NCI-H146 (cell line): ENCODE results near the gene FRYL.
A peak's percentile ranks its signal among the peaks of the same experiment; 100 is the strongest.
"Not testable (repeated sequence)": the region's sequence is repeated elsewhere in the genome, so short reads cannot be mapped to it uniquely, and the experiment has no call there.

Experiments used
- DNase-seq: peaks from one replicate; lab custom pipeline; 2025; lab: John Stamatoyannopoulos, UW

The FRYL gene

GRCh38 chr4:48785302-48785701 is 5.2 kb upstream of the FRYL start:
- DNase-seq = no peak

- peak; percentile 55 for DNase-seq
These were observed 1.9 kb upstream of the FRYL start for GRCh38 chr4:48781968-48782367.

GRCh38 chr4:48780865-48781214 is 761 bp upstream of the FRYL start:
- peak; percentile 54 for DNase-seq

- DNase-seq = peak; percentile 75
These were observed 733 bp downstream of the FRYL start for GRCh38 chr4:48779095-48779997.

GRCh38 chr4:48778431-48779094 is 1.5 kb downstream of the FRYL start:
- no peak for DNase-seq

GRCh38 chr4:48777739-48778138 is 2.3 kb downstream of the FRYL start:
- DNase-seq = no peak

- no peak for DNase-seq
These were observed 5.0 kb downstream of the FRYL start for GRCh38 chr4:48774760-48775710.

- no peak for DNase-seq
These were observed 7.5 kb downstream of the FRYL start for GRCh38 chr4:48772556-48772955.

- no peak for DNase-seq
These were observed 12.8 kb downstream of the FRYL start for GRCh38 chr4:48767055-48767929.

GRCh38 chr4:48766131-48766792 is 13.8 kb downstream of the FRYL start:
- DNase-seq = no peak

GRCh38 chr4:48762408-48762807 is 17.7 kb downstream of the FRYL start:
- DNase-seq = no peak

GRCh38 chr4:48761286-48761685 is 18.8 kb downstream of the FRYL start:
- DNase-seq = no peak

- not testable (repeated sequence) for DNase-seq
These were observed 21.4 kb downstream of the FRYL start for GRCh38 chr4:48758703-48759102.

- no peak for DNase-seq
These were observed 23.3 kb downstream of the FRYL start for GRCh38 chr4:48756689-48757220.

GRCh38 chr4:48755281-48755680 is 24.8 kb downstream of the FRYL start:
- DNase-seq = no peak

- no peak for DNase-seq
These were observed 26.9 kb downstream of the FRYL start for GRCh38 chr4:48753159-48753558.

GRCh38 chr4:48752726-48753125 is 27.4 kb downstream of the FRYL start:
- no peak for DNase-seq

- DNase-seq = no peak
These were observed 27.8 kb downstream of the FRYL start for GRCh38 chr4:48752246-48752645.

- DNase-seq = no peak
These were observed 31.0 kb downstream of the FRYL start for GRCh38 chr4:48748949-48749596.
